ENCODE results near the gene GSKIP.
"Not testable (repeated sequence)": the region's sequence is repeated elsewhere in the genome, so short reads cannot be mapped to it uniquely, and the experiment has no call there.

The GSKIP gene, protein sequence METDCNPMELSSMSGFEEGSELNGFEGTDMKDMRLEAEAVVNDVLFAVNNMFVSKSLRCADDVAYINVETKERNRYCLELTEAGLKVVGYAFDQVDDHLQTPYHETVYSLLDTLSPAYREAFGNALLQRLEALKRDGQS

DNA sequence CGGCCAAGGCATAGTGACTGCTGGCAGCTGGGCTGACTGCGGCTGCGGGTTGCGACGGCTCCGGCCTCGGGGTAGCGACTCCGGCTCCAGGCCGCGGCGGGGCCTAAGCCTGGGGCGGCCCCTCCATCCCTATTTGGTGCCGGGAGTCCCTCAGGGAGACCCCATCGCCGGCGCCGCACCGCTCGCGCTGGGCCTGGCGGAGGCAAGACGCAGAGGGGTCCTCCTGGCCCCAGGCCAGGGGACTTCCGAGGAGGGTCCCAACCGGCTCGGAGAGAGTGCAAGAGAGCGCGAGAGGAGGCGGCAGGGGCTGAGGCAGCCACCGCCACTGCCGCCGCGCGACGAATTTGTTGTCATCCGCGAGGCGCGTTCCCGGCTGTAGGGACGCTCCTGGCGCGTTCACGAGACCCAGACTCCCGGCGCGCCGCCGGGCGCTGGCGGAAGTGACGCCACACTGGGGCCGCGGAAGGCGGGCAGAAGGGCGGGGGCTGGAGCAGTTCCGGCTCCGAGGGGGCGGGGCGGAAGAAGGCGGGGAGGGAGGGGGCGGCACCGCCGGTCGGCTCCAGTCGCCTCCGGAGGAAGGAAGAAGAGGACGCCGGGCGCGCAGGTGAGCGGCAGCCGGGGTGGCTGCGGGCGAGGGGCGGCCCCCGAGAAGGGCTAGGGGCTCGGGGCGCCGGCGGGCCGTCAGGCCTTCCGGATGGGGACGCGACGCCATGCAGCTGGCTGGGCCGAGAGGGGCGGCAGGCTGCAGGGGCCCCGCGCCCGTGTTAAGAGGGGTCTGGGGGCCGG lies at the start of gene GSKIP, which contains the start of gene ATG2B:
Gene GSKIP (plus strand): TSS at position 562 of the 786 bp plus-strand sequence. CDS start 18,722 bp downstream, outside the sequence.
Gene ATG2B (minus strand): TSS at position 377 of the 786 bp plus-strand sequence. CDS start 365 bp downstream, at position 12.
- H3K4me3 ChIP-seq (ENCODE audit: low read depth, low read length): peak within 1 kb of the TSS; percentile 93
- peak within 1 kb of the TSS; percentile 47; the same call in 1 of the 2 replicates for H3K27ac ChIP-seq (ENCODE audit: low read depth, low read length)
- peaks cover 34% of the 10 kb centered on the region for H3K4me1 ChIP-seq (ENCODE audit: control insufficient read depth, insufficient read depth, low read length, unreplicated experiment)
- H3K27me3 ChIP-seq (ENCODE audit: insufficient read depth, low read length): no peaks in the 10 kb centered on the region
- H3K36me3 ChIP-seq (ENCODE audit: insufficient read depth, low read length): no peaks in the 10 kb centered on the region
- peaks cover 78% of the 10 kb centered on the region for H3K79me2 ChIP-seq (ENCODE audit: control insufficient read depth, insufficient read depth, low read length, unreplicated experiment)
- peak within 1 kb of the TSS; percentile 96 for H2AFZ ChIP-seq (ENCODE audit: low read length, unreplicated experiment)

DNA sequence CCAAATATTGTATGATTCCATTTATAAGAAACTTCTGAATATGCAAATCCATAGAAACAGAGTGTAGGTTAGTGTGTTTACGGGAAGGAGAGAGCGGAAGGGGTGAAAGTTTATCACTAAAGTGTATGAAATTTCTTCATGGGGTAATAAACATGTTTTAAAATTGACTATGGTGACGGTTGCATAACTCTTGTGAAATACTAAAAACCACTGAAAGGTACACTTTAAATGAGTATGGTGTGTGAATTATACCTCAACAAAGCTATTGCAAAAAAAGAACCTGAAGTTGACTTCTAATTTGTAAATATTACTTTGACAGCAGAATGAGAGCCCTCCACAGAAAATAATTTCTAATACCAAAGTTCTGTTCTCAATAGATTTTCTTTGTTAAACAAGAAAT lies 47.2 kb upstream of the GSKIP start:
- no peak overlapping the region for H2AFZ ChIP-seq (ENCODE audit: low read length, unreplicated experiment)
- H3K79me2 ChIP-seq (ENCODE audit: control insufficient read depth, insufficient read depth, low read length, unreplicated experiment): no peaks in the 10 kb centered on the region
- H3K27me3 ChIP-seq (ENCODE audit: insufficient read depth, low read length): no peaks in the 10 kb centered on the region
- H3K36me3 ChIP-seq (ENCODE audit: insufficient read depth, low read length): peaks cover 23% of the 10 kb centered on the region
- no peak overlapping the region for H3K27ac ChIP-seq (ENCODE audit: low read depth, low read length)
- H3K4me3 ChIP-seq (ENCODE audit: low read depth, low read length): no peak overlapping the region
- H3K4me1 ChIP-seq (ENCODE audit: control insufficient read depth, insufficient read depth, low read length, unreplicated experiment): no peaks in the 10 kb centered on the region

DNA sequence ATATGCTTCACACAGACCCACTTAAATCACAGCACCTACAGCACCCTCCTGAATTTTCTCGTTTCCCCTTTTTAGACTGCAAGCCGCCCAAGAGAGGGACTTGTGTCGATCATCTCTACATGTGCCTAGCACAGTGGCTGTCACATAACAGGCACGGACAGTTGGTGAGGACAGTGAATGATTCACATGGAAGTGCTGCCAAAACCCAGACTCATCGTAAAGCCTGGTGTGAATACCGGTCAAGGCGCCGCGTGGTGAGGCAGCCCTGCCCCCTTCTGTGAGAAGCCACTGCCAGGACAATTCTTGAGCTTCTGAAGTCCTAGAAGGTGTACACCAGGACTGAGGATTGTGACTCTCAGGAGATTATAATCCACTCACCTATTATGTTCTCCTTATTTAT lies 44.5 kb upstream of the GSKIP start:
- no peaks in the 10 kb centered on the region for H3K79me2 ChIP-seq (ENCODE audit: control insufficient read depth, insufficient read depth, low read length, unreplicated experiment)
- no peak overlapping the region for H3K27ac ChIP-seq (ENCODE audit: low read depth, low read length)
- no peaks in the 10 kb centered on the region for H3K4me1 ChIP-seq (ENCODE audit: control insufficient read depth, insufficient read depth, low read length, unreplicated experiment)
- H2AFZ ChIP-seq (ENCODE audit: low read length, unreplicated experiment): no peak overlapping the region
- H3K36me3 ChIP-seq (ENCODE audit: insufficient read depth, low read length): peaks cover 18% of the 10 kb centered on the region
- H3K4me3 ChIP-seq (ENCODE audit: low read depth, low read length): no peak overlapping the region
- no peaks in the 10 kb centered on the region for H3K27me3 ChIP-seq (ENCODE audit: insufficient read depth, low read length)

DNA sequence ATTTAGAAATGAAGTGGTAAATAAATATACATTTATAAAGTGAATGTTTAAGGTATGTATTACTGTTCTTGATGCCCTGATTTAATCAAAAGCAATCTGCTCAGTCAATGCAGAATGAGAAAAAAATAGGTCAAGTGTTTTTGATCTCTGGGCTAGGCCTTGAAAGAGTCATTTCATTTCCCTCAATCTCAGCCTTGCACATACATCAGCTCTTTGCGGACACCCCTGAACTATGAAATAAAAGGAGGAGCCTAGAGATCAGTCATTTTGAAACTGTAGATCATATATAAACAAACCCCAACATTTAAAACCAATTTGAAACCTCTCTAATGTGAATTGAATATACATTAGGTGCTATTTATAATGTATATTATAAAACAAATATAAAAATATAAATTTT lies 42.7 kb upstream of the GSKIP start:
- Histone ChIP-seq H3K27me3 (ENCODE audit: insufficient read depth, low read length) (no peaks in the 10 kb centered on the region), H3K4me3 (ENCODE audit: low read depth, low read length) (no peak overlapping the region), H2AFZ (ENCODE audit: low read length, unreplicated experiment) (no peak overlapping the region), H3K79me2 (ENCODE audit: control insufficient read depth, insufficient read depth, low read length, unreplicated experiment) (no peaks in the 10 kb centered on the region), H3K36me3 (ENCODE audit: insufficient read depth, low read length) (peaks cover 22% of the 10 kb centered on the region), H3K4me1 (ENCODE audit: control insufficient read depth, insufficient read depth, low read length, unreplicated experiment) (no peaks in the 10 kb centered on the region), H3K27ac (ENCODE audit: low read depth, low read length) (no peak overlapping the region)

DNA sequence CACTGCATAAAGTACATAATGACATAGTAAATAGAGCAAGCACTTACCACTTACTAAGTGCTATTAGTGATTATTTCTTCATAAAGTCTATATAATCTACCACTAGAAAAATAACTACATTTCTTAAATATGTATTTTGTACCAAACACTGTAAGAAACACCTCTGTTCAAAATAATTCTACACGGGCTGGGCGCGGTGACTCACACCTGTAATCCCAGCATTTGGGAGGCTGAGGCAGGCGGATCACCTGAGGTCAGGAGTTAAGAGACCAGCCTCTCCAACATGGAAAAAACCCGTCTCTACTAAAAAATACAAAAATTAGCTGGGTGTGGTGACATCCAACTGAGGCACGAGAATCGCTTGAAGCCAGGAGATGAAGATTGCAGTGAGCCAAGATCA lies 39.1 kb upstream of the GSKIP start:
- H3K4me1 ChIP-seq (ENCODE audit: control insufficient read depth, insufficient read depth, low read length, unreplicated experiment): no peaks in the 10 kb centered on the region
- peaks cover 7% of the 10 kb centered on the region for H3K36me3 ChIP-seq (ENCODE audit: insufficient read depth, low read length)
- no peak overlapping the region for H3K4me3 ChIP-seq (ENCODE audit: low read depth, low read length)
- H3K27ac ChIP-seq (ENCODE audit: low read depth, low read length): no peak overlapping the region
- H3K79me2 ChIP-seq (ENCODE audit: control insufficient read depth, insufficient read depth, low read length, unreplicated experiment): no peaks in the 10 kb centered on the region
- no peaks in the 10 kb centered on the region for H3K27me3 ChIP-seq (ENCODE audit: insufficient read depth, low read length)
- no peak overlapping the region for H2AFZ ChIP-seq (ENCODE audit: low read length, unreplicated experiment)

DNA sequence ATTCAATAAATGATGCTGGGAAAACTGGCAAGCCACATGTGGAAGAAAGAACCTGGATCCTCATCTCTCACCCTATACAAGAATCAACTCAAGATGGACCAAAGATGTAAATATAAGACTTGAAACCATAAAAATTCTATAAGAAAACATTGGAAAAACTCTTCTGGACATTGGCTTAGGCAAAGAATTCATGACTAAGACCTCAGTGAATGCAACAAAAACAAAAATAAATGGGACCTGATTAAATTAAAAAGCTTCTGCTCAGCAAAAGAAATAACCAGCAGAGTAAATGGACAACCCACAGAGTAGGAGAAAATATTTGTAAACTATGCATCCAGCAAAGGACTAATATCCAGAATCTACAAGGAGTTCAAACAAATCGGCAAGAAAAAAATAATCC lies 24.8 kb upstream of the GSKIP start:
- no peaks in the 10 kb centered on the region for H3K79me2 ChIP-seq (ENCODE audit: control insufficient read depth, insufficient read depth, low read length, unreplicated experiment)
- no peaks in the 10 kb centered on the region for H3K4me1 ChIP-seq (ENCODE audit: control insufficient read depth, insufficient read depth, low read length, unreplicated experiment)
- no peak overlapping the region for H3K27ac ChIP-seq (ENCODE audit: low read depth, low read length)
- no peak overlapping the region for H2AFZ ChIP-seq (ENCODE audit: low read length, unreplicated experiment)
- H3K36me3 ChIP-seq (ENCODE audit: insufficient read depth, low read length): peaks cover 8% of the 10 kb centered on the region
- no peak overlapping the region for H3K4me3 ChIP-seq (ENCODE audit: low read depth, low read length)
- no peaks in the 10 kb centered on the region for H3K27me3 ChIP-seq (ENCODE audit: insufficient read depth, low read length)

DNA sequence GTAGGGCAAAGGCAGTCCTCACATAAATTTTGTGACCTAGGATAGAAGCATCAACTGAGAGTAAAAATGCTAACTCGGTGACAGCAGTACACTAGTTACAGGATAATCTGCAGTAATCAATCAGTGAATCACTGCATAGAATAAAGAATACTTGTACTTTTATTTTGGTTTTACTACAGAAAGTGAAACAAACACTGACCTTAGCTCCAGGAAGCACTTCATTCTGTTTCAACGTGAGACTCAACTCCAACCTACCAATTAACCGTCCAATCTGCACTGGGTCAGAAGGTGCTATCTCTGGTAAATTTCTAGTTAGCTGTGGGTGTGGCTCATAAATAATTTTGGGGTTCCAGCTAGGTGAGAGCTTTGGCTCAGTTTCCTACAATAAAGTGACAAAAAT lies 22.0 kb upstream of the GSKIP start:
- H2AFZ ChIP-seq (ENCODE audit: low read length, unreplicated experiment): no peak overlapping the region
- no peaks in the 10 kb centered on the region for H3K27me3 ChIP-seq (ENCODE audit: insufficient read depth, low read length)
- peaks cover 8% of the 10 kb centered on the region for H3K36me3 ChIP-seq (ENCODE audit: insufficient read depth, low read length)
- H3K79me2 ChIP-seq (ENCODE audit: control insufficient read depth, insufficient read depth, low read length, unreplicated experiment): no peaks in the 10 kb centered on the region
- H3K4me3 ChIP-seq (ENCODE audit: low read depth, low read length): no peak overlapping the region
- no peaks in the 10 kb centered on the region for H3K4me1 ChIP-seq (ENCODE audit: control insufficient read depth, insufficient read depth, low read length, unreplicated experiment)
- no peak overlapping the region for H3K27ac ChIP-seq (ENCODE audit: low read depth, low read length)

DNA sequence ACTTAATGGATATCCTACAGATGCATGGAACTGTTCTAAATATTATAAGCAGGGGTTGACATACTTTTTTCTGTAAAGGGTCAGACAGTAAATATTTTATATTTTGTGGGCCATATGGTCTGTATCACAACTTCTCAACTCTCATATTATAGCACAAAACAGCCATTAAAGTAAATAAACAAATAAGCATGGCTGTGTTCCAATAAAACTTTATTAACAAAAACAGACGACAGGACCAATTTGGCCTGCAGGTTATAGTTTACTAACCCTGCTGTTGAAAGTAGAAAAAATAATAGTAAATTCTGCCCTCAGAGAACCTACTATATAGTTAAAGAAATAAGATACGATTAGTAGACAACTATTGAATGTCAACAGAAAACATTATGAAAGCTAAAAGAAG lies 17.7 kb upstream of the GSKIP start:
- H3K27me3 ChIP-seq (ENCODE audit: insufficient read depth, low read length): no peaks in the 10 kb centered on the region
- no peak overlapping the region for H2AFZ ChIP-seq (ENCODE audit: low read length, unreplicated experiment)
- no peak overlapping the region for H3K4me3 ChIP-seq (ENCODE audit: low read depth, low read length)
- H3K4me1 ChIP-seq (ENCODE audit: control insufficient read depth, insufficient read depth, low read length, unreplicated experiment): no peaks in the 10 kb centered on the region
- no peak overlapping the region for H3K27ac ChIP-seq (ENCODE audit: low read depth, low read length)
- no peaks in the 10 kb centered on the region for H3K36me3 ChIP-seq (ENCODE audit: insufficient read depth, low read length)
- H3K79me2 ChIP-seq (ENCODE audit: control insufficient read depth, insufficient read depth, low read length, unreplicated experiment): peaks cover 3% of the 10 kb centered on the region

DNA sequence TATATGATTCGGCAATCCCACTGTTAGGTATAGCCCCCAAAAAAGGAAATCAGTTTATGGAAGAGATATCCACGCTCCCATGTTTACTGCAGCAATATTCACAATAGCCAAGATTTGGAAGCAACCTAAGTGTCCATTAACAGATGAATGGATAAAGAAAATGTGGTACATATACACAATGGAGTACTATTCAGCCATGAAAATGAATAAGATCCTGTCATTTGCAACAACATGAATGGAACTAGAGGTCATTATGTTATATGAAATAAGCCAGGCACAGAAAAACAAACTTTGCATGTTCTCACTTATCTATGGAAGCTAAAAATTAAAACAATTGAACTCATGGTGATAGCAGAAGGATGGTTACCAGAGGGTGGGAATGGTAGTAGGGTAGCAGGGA lies 15.4 kb upstream of the GSKIP start:
- not testable (repeated sequence) for H3K4me3 ChIP-seq (ENCODE audit: low read depth, low read length); H3K27ac ChIP-seq (ENCODE audit: low read depth, low read length); H3K79me2 ChIP-seq (ENCODE audit: control insufficient read depth, insufficient read depth, low read length, unreplicated experiment); H3K27me3 ChIP-seq (ENCODE audit: insufficient read depth, low read length); H3K4me1 ChIP-seq (ENCODE audit: control insufficient read depth, insufficient read depth, low read length, unreplicated experiment); H3K36me3 ChIP-seq (ENCODE audit: insufficient read depth, low read length); H2AFZ ChIP-seq (ENCODE audit: low read length, unreplicated experiment)

DNA sequence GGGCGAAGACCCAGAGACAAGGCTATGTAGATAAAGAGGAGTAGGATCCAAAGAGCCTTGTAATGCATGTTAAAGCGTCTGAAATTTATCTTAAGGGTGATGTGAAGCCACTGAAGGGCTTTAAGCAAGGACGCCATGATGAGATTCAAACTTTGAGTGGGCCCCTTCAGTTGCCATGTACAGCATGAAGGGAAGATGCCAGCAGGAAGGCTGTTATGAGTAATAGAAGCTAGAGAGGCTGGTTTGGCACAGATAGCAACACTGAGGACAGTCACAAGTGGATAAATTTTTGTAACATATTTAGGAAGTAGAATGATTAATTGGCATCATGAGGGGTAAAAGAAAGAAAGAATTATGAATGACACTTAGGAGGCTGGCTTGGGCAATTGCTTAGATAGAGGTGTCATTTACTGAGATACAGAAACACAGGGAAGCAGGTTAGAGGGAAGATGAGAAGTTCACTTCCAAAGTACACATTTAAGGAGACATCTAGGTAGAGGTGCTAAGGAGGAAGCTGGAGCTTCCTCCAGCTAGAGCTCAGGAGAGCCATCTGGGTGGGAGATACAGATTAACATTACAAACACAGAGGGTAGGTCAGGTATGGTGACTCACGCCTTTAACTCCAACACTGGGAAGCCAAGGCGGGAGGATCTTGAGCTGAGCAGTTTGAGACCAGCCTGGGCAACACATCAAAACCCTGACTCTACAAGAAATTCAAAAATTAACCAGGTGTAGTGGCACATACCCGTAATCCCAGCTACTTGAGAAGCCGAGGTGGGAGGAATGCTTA lies 13.8 kb upstream of the GSKIP start:
- no peak overlapping the region for H3K27ac ChIP-seq (ENCODE audit: low read depth, low read length)
- no peaks in the 10 kb centered on the region for H3K27me3 ChIP-seq (ENCODE audit: insufficient read depth, low read length)
- peaks cover 3% of the 10 kb centered on the region for H3K79me2 ChIP-seq (ENCODE audit: control insufficient read depth, insufficient read depth, low read length, unreplicated experiment)
- H3K36me3 ChIP-seq (ENCODE audit: insufficient read depth, low read length): no peaks in the 10 kb centered on the region
- H2AFZ ChIP-seq (ENCODE audit: low read length, unreplicated experiment): no peak overlapping the region
- no peaks in the 10 kb centered on the region for H3K4me1 ChIP-seq (ENCODE audit: control insufficient read depth, insufficient read depth, low read length, unreplicated experiment)
- no peak overlapping the region for H3K4me3 ChIP-seq (ENCODE audit: low read depth, low read length)
